Endodermal cell (in vitro differentiated cells): Measurements from ENCODE around the gene RHOH. TPM values are rescaled to one million over a fixed set of nuclear protein-coding genes. Genes with fewer than 3 reads are reported as not detected.

Experiments
- DNase-seq: peaks from one replicate; pipeline ENCODE4 v3.0.0-alpha.2; 2017
- H3K27ac ChIP-seq: 2 replicates; pipeline ENCODE4 v1.5.1; 2013; ENCODE audit warnings: mild to moderate bottlenecking, low read depth, low read length, moderate library complexity
- H3K27me3 ChIP-seq: 2 replicates; pipeline ENCODE4 v1.6.1; 2013; ENCODE audit warnings: mild to moderate bottlenecking, low read length, moderate library complexity; ENCODE audit not compliant: insufficient read depth, control insufficient read depth, poor library complexity, severe bottlenecking
- H3K36me3 ChIP-seq: 2 replicates; pipeline ENCODE4 v1.7.0; 2013; ENCODE audit warnings: mild to moderate bottlenecking, low read length, moderate library complexity; ENCODE audit not compliant: control insufficient read depth, insufficient read depth
- H3K4me1 ChIP-seq: one replicate; pipeline ENCODE4 v1.7.0; 2013; ENCODE audit warnings: low read length; ENCODE audit not compliant: control insufficient read depth, insufficient read depth
- H3K4me3 ChIP-seq: 2 replicates; pipeline ENCODE4 v1.5.1; 2013; ENCODE audit warnings: mild to moderate bottlenecking, low read length, moderate library complexity
- H3K9ac ChIP-seq: 2 replicates; pipeline ENCODE4 v1.6.1; 2013; ENCODE audit warnings: mild to moderate bottlenecking, low read length, moderate library complexity; ENCODE audit not compliant: poor library complexity, severe bottlenecking; ENCODE audit errors: extremely low read depth
- H3K9me3 ChIP-seq: 2 replicates; pipeline ENCODE4 v1.6.1; 2013; ENCODE audit warnings: mild to moderate bottlenecking, low read length, moderate library complexity; ENCODE audit not compliant: control insufficient read depth
- H3K27ac Mint-ChIP-seq: 2 replicates; pipeline ENCODE4 v1.8.0; 2020; ENCODE audit warnings: mixed read lengths
- H3K27me3 Mint-ChIP-seq: 2 replicates; pipeline ENCODE4 v1.8.0; 2021; ENCODE audit warnings: mild to moderate bottlenecking, mixed read lengths; ENCODE audit not compliant: insufficient read depth
- H3K36me3 Mint-ChIP-seq: 2 replicates; pipeline ENCODE4 v1.8.0; 2020; ENCODE audit warnings: low read depth, mixed read lengths
- H3K4me1 Mint-ChIP-seq: 2 replicates; pipeline ENCODE4 v1.8.0; 2020; ENCODE audit warnings: mixed read lengths
- H3K4me3 Mint-ChIP-seq: 2 replicates; pipeline ENCODE4 v1.8.0; 2020; ENCODE audit warnings: mild to moderate bottlenecking, moderate library complexity, mixed read lengths
- H3K9me3 Mint-ChIP-seq: 2 replicates; pipeline ENCODE4 v1.8.0; 2020; ENCODE audit warnings: mild to moderate bottlenecking, mixed read lengths
- CTCF ChIP-seq: fragments of 200-600 bp; sonication (generic); conservative IDR thresholded peaks from 2 replicates; pipeline ENCODE4 v1.5.0; 2021; ENCODE audit warnings: antibody characterized with exemption, mild to moderate bottlenecking
- WGBS, 2 experiments: methylation state at CpG; one replicate each; pipeline versions ENCODE4 v1.1.5 to v1.1.7; 2013; ENCODE audit warnings: missing lambda C conversion rate in 2 of 2, mixed read lengths in 1 of 2; ENCODE audit not compliant: insufficient coverage in 1 of 2, insufficient read length in 1 of 2; 5-methylcytosine and 5-hydroxymethylcytosine counted together
- total RNA-seq, 2 donors: library from RNA; stranded (reverse); fragmentation: NEBNext Ultra II Directional in 1 of 2; extraction: Animal tissue kit (Norgen Biotek cat#: 25700) in 1 of 2; gene quantifications; 2 replicates in 1 of 2; 3 replicates in 1 of 2; pipeline ENCODE4 v1.2.1, GENCODE V29; 2021

RHOH gene
- total RNA-seq, 2 donors from 2014 or later: 2.9 to 9.4 TPM

DNA sequence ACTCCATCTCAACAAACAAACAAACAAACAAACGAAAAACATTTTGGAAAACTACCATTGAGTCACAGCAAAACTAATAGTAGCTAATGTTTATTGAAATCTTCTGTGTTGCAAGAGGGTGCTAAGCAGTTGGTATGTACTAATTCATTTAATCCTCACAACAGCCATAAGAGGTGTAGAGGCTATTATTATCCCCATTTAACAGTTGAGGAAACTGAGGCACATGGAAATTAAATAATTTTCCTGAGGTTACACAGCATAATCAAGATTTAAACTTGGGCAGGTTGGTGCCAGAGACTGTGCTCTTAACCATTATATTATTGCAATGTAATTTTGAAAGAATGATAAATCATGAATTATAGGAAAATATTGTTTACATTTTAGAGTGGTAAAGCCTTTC, 17.5 kb upstream of the RHOH start:
- Mint-ChIP-seq H3K36me3 (no peaks in the 10 kb centered on the region), H3K27me3 (peaks cover 2% of the 10 kb centered on the region), H3K4me3 (no peak overlapping the region), H3K4me1 (no peaks in the 10 kb centered on the region), H3K27ac (no peak overlapping the region), H3K9me3 (no peaks in the 10 kb centered on the region)
- no peaks in the 10 kb centered on the region for H3K9me3 ChIP-seq
- H3K36me3 ChIP-seq: no peaks in the 10 kb centered on the region
- H3K4me1 ChIP-seq: no peaks in the 10 kb centered on the region
- no peaks in the 10 kb centered on the region for H3K27me3 ChIP-seq
- H3K27ac ChIP-seq: no peak overlapping the region
- no peak overlapping the region for H3K4me3 ChIP-seq
- no peak for TF ChIP-seq CTCF
- no peak overlapping the region for H3K9ac ChIP-seq
- DNase-seq: no peak
- WGBS, 2 experiments: 100% methylated on average over 1 of the region's 1 CpG; no CpG with 5 or more reads in 1 of the 2 experiments

- H3K9me3 ChIP-seq: no peaks in the 10 kb centered on the region
- H3K4me3 Mint-ChIP-seq: no peak overlapping the region
- peaks cover 2% of the 10 kb centered on the region for H3K27me3 Mint-ChIP-seq
- H3K27ac ChIP-seq: no peak overlapping the region
- no peak overlapping the region for H3K27ac Mint-ChIP-seq
- DNase-seq: no peak
- H3K9me3 Mint-ChIP-seq: no peaks in the 10 kb centered on the region
- no peak overlapping the region for H3K9ac ChIP-seq
- no peak for TF ChIP-seq CTCF
- 78% methylated on average over 1 of the region's 1 CpG; no CpG with 5 or more reads in 1 of the 2 experiments for WGBS, 2 experiments
- H3K4me1 ChIP-seq: no peaks in the 10 kb centered on the region
- no peaks in the 10 kb centered on the region for H3K4me1 Mint-ChIP-seq
- no peak overlapping the region for H3K4me3 ChIP-seq
- no peaks in the 10 kb centered on the region for H3K36me3 Mint-ChIP-seq
- no peaks in the 10 kb centered on the region for H3K36me3 ChIP-seq
- no peaks in the 10 kb centered on the region for H3K27me3 ChIP-seq
These were observed 16.5 kb upstream of the RHOH start for GRCh38 chr4:40180356-40180755.

DNA sequence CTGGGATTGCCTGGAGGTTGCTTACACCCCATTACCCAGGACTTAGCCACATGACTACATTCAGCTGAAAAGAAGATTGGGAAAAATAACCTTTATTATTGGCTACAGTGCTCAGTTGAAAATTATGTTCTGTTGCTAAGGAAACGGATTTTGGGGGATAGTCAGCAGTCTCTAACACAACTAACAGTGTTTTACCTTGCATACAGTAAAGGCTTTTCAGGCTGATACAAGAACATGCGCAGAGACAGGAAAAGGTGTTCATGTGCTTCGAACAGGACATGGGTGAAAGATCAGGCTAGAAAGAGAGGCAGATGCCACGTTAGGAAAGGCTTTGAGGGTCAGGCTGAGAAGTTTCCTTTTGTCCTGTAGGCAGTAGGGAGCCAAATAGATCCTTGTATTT, 14.8 kb upstream of the RHOH start:
- Histone ChIP-seq H3K27ac (no peak overlapping the region), H3K36me3 (no peaks in the 10 kb centered on the region), H3K9me3 (no peaks in the 10 kb centered on the region), H3K4me3 (no peak overlapping the region), H3K9ac (no peak overlapping the region), H3K4me1 (no peaks in the 10 kb centered on the region), H3K27me3 (no peaks in the 10 kb centered on the region)
- Mint-ChIP-seq H3K36me3 (no peaks in the 10 kb centered on the region), H3K4me1 (no peaks in the 10 kb centered on the region), H3K27me3 (peaks cover 2% of the 10 kb centered on the region), H3K27ac (no peak overlapping the region), H3K4me3 (no peak overlapping the region), H3K9me3 (no peaks in the 10 kb centered on the region)
- TF ChIP-seq CTCF: no peak
- 95% methylated on average over 4 of the region's 4 CpGs for WGBS, 2 experiments
- DNase-seq: no peak
